Ovary (tissue), 3 donors: ENCODE results near the gene VGLL4.

Experiments
- CTCF ChIP-seq, 3 donors: fragments of 450-650 bp in 2 of 3; fragments of 200-600 bp in 1 of 3; IDR thresholded peaks; one replicate each; pipeline versions ENCODE4 v1.5.1 to v1.8.0; 2016 to 2022; ENCODE audit warnings: antibody characterized with exemption in 3 of 3, mild to moderate bottlenecking in 1 of 3
- POLR2A ChIP-seq: fragments of 450-650 bp; IDR thresholded peaks from one replicate; pipeline ENCODE4 v1.6.1; 2017; ENCODE audit warnings: antibody characterized with exemption, mild to moderate bottlenecking, moderate library complexity
- donor health status: DM: no; HTN: no; CAD: no.

- TF ChIP-seq POLR2A = no peak
- peak in 1 of 3 donors; percentile 22 for TF ChIP-seq CTCF (IDR thresholded peaks at IDR 0.05)
These were observed 134.3 kb downstream of the VGLL4 start for GRCh38 chr3:11509173-11510000.
